Karpas-422 (cell line): ENCODE measurements around the gene POM121C. TPM values are rescaled to one million over a fixed set of nuclear protein-coding genes. Genes with fewer than 3 reads are reported as not detected.
"Not testable (repeated sequence)": the region's sequence is repeated elsewhere in the genome, so short reads cannot be mapped to it uniquely, and the experiment has no call there.

Source experiments
- DNase-seq: peaks from one replicate; pipeline ENCODE4 v3.0.0-alpha.2; 2015
- H2AFZ ChIP-seq: fragments of 200-600 bp; sonication (generic); 2 replicates; pipeline ENCODE4 v1.6.1; 2014; ENCODE audit warnings: antibody characterized with exemption, low read length, mixed read lengths
- H3K27ac ChIP-seq: fragments of 200-600 bp; sonication (generic); 2 replicates; pipeline ENCODE4 v1.5.1; 2014; ENCODE audit warnings: mild to moderate bottlenecking, low read length, moderate library complexity
- H3K27me3 ChIP-seq: fragments of 200-600 bp; sonication (generic); 2 replicates; pipeline ENCODE4 v1.6.1; 2014; ENCODE audit warnings: low read length, mixed read lengths
- H3K36me3 ChIP-seq: fragments of 200-600 bp; sonication (generic); 2 replicates; pipeline ENCODE4 v1.6.1; 2014; ENCODE audit warnings: low read length, mixed read lengths; ENCODE audit not compliant: insufficient read depth
- H3K4me1 ChIP-seq: fragments of 200-600 bp; sonication (generic); 2 replicates; pipeline ENCODE4 v1.6.1; 2014; ENCODE audit warnings: mild to moderate bottlenecking, low read length, mixed read lengths
- H3K4me2 ChIP-seq: fragments of 200-600 bp; sonication (generic); 2 replicates; pipeline ENCODE4 v1.6.1; 2014; ENCODE audit warnings: low read length, low read depth, mild to moderate bottlenecking; ENCODE audit not compliant: poor library complexity, severe bottlenecking
- H3K4me3 ChIP-seq: fragments of 200-600 bp; sonication (generic); 2 replicates; pipeline ENCODE4 v1.5.1; 2014; ENCODE audit warnings: mild to moderate bottlenecking, antibody characterized with exemption, low read length, mixed read lengths
- H3K79me2 ChIP-seq: fragments of 200-600 bp; sonication (generic); 2 replicates; pipeline ENCODE4 v1.6.1; 2014; ENCODE audit warnings: mild to moderate bottlenecking, low read length, mixed read lengths
- H3K9ac ChIP-seq: fragments of 200-600 bp; sonication (generic); 2 replicates; pipeline ENCODE4 v1.6.0; 2014; ENCODE audit warnings: low read length
- H3K9me2 ChIP-seq: fragments of 200-600 bp; sonication (generic), shearing (Covaris generic); replicated peaks from 2 replicates; pipeline ENCODE4 v1.6.0; 2014; ENCODE audit warnings: mild to moderate bottlenecking, low read length, moderate library complexity; ENCODE audit not compliant: insufficient read depth
- H3K9me3 ChIP-seq: fragments of 300-700, 200-600 bp; sonication (generic); 2 replicates; pipeline ENCODE4 v1.6.1; 2014; ENCODE audit warnings: low read length, mixed read lengths
- H4K20me1 ChIP-seq: fragments of 200-600 bp; sonication (generic); 2 replicates; pipeline ENCODE4 v1.6.1; 2014; ENCODE audit warnings: mild to moderate bottlenecking, antibody characterized with exemption, low read length, low read depth; ENCODE audit not compliant: insufficient read depth
- total RNA-seq: library from RNA; depleted of rRNA; stranded (reverse); fragments of >200 nt; shearing (Covaris generic); gene quantifications from 2 replicates; pipeline ENCODE4 v1.2.3, GENCODE V29; 2014; ENCODE audit warnings: low replicate concordance

POM121C gene
- total RNA-seq, 1 experiment from 2014 or later = 46.1 TPM

DNA sequence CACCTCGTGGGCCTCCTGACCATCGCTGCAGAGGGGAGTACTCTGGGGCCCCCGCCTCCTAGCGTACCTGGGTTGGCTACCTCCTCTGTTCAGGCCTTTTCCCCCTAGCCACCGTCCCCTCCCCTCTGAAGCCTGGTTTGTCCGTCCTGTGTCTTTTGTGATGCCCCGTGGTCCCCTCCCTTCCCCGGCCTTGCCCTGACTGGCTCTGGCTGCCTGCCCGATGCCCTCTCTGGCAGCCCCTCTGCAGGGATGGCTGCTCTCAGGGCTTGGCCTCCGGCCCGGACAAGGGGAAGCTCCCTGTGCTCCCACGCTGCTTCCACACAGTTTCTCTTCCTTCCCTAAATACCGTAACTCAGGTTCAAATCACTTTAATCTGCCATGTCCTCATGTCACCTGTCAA lies 66.4 kb downstream of the POM121C start:
- H2AFZ ChIP-seq, H3K9me3 ChIP-seq, H4K20me1 ChIP-seq, H3K4me1 ChIP-seq, H3K4me2 ChIP-seq, H3K79me2 ChIP-seq, H3K27ac ChIP-seq, H3K36me3 ChIP-seq, H3K9me2 ChIP-seq, H3K27me3 ChIP-seq, H3K4me3 ChIP-seq, DNase-seq, H3K9ac ChIP-seq: not testable (repeated sequence)

- H3K4me2 ChIP-seq, H3K9ac ChIP-seq, H3K4me1 ChIP-seq, H3K36me3 ChIP-seq, H3K4me3 ChIP-seq, H4K20me1 ChIP-seq, H3K27ac ChIP-seq, H3K9me2 ChIP-seq, H3K79me2 ChIP-seq, H3K27me3 ChIP-seq, H2AFZ ChIP-seq, H3K9me3 ChIP-seq, DNase-seq: not testable (repeated sequence)
These were observed 66.9 kb downstream of the POM121C start for GRCh38 chr7:75419210-75419609.

DNA sequence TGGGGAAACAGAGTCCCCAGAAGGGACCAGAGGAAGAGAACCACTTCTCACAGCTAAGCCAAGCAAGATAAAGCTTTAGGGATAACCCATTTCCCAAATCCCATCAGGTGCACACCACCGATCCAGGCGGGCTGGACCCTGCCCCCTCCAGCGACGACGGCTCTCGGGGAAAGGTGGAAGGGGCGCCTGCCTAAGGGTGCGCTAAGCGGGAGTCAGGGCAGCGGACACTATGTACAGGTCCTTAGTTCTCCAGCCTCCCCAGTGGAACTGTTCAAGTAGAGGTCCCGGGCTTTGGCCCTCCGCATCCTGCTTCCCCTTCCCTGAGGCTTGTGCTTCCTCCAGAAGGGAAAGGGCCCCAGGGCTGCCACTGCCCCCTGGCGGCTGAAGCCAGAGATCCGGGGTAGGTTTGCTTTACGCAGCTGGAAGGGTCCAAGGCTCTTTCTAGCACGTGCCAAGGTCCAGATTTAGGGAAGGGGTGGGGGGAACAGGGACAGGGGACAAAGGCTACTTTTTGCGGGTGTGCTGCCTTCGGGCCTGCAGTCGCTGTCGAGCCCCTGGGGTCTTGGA lies 67.7 kb downstream of the POM121C start:
- H3K27me3 ChIP-seq, H3K9ac ChIP-seq, H3K9me3 ChIP-seq, H3K4me3 ChIP-seq, DNase-seq, H4K20me1 ChIP-seq, H2AFZ ChIP-seq, H3K4me2 ChIP-seq, H3K36me3 ChIP-seq, H3K4me1 ChIP-seq, H3K27ac ChIP-seq, H3K79me2 ChIP-seq, H3K9me2 ChIP-seq: not testable (repeated sequence)

GRCh38 chr7:75416787-75417186 lies 69.3 kb downstream of the POM121C start:
- H3K4me2 ChIP-seq, H3K27me3 ChIP-seq, H3K4me1 ChIP-seq, H3K4me3 ChIP-seq, H3K79me2 ChIP-seq, H4K20me1 ChIP-seq, H3K9ac ChIP-seq, H2AFZ ChIP-seq, H3K9me2 ChIP-seq, H3K9me3 ChIP-seq, DNase-seq, H3K36me3 ChIP-seq, H3K27ac ChIP-seq: not testable (repeated sequence)

DNA sequence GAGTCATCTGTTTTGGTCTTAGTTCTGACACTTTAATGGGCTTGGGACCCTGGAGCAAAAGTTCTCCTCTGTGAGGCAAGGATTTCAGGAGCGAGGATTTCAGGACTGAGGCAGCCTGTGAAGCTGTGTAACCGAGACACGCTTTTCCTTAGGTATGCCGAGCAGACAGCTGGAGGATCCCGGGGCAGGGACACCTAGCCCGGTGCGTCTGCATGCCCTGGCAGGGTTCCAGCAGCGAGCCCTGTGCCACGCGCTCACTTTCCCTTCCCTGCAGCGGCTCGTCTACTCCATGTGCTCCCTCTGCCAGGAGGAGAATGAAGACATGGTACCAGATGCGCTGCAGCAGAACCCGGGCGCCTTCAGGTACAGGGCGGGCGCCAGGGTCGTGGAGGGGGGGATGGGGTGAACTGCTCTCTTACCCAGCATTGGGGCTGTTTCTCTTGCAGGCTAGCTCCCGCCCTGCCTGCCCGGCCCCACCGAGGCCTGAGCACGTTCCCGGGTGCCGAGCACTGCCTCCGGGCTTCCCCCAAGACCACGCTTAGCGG lies 70.2 kb downstream of the POM121C start:
- H3K9me2 ChIP-seq, H3K4me2 ChIP-seq, DNase-seq, H3K4me3 ChIP-seq, H3K27me3 ChIP-seq, H3K9me3 ChIP-seq, H2AFZ ChIP-seq, H3K27ac ChIP-seq, H4K20me1 ChIP-seq, H3K9ac ChIP-seq, H3K4me1 ChIP-seq, H3K36me3 ChIP-seq, H3K79me2 ChIP-seq: not testable (repeated sequence)

DNA sequence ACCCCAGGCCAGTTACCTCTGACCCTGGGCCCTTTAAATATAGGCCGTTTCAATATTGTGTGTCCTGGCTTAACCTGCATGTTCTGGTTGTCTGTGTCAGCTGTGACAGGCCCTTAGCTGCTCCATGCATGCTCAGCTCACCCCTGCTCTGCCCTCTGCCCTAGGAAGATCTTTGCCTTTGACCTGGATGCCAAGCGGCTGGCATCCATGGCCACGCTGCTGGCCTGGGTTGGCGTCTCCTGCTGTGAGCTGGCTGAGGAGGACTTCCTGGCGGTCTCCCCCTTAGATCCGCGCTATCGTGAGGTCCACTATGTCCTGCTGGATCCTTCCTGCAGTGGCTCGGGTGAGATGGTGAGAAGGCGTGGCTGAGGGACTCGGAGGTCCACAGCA lies 70.7 kb downstream of the POM121C start:
- H3K4me2 ChIP-seq = not testable (repeated sequence)

GRCh38 chr7:75414708-75415427 lies 71.2 kb downstream of the POM121C start:
- H3K36me3 ChIP-seq, H3K4me3 ChIP-seq, H3K9me3 ChIP-seq, H4K20me1 ChIP-seq, H2AFZ ChIP-seq, H3K27me3 ChIP-seq, H3K27ac ChIP-seq, H3K9me2 ChIP-seq, DNase-seq, H3K4me1 ChIP-seq, H3K9ac ChIP-seq, H3K4me2 ChIP-seq, H3K79me2 ChIP-seq: not testable (repeated sequence)

More for the DNA sequence above, 70.7 kb downstream of the POM121C start:
- not testable (repeated sequence) for H3K9me3 ChIP-seq, H3K27me3 ChIP-seq, H3K27ac ChIP-seq, H3K9me2 ChIP-seq, H3K4me1 ChIP-seq, H3K4me3 ChIP-seq, DNase-seq, H3K36me3 ChIP-seq, H2AFZ ChIP-seq, H4K20me1 ChIP-seq, H3K9ac ChIP-seq, H3K79me2 ChIP-seq

DNA sequence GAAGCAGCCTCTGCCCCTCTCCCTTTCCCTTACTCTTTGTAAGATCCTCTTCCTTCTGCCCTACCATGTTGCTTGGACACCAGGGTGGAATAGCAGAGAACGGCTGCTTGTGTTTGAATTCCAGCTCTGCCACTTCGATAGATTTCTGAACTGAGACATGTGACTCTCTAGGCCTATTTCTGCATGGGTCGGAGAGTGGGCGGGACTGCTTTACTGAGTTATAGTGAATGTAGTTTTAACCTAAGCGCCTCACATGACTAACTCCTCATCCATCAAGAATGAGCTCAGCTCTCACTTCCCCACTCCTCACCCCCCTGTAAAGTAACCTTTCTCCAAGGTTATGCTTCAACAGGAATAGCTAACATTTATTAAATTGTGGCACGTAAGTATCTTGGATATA lies 71.9 kb downstream of the POM121C start:
- not testable (repeated sequence) for H3K79me2 ChIP-seq, H3K36me3 ChIP-seq, H3K27ac ChIP-seq, H3K27me3 ChIP-seq, H3K9me2 ChIP-seq, H3K4me1 ChIP-seq, H3K4me2 ChIP-seq, H4K20me1 ChIP-seq, H2AFZ ChIP-seq, DNase-seq, H3K9ac ChIP-seq, H3K4me3 ChIP-seq, H3K9me3 ChIP-seq
